K562 (cell line): Measurements from ENCODE around the gene FAM83G. TPM values are rescaled to one million over a fixed set of nuclear protein-coding genes. Genes with fewer than 3 reads are reported as not detected.

Experiments used
- ATAC-seq: fragments of 200-7000 bp; cut with Tn5 transposase; 3 replicates; pipeline ENCODE4 v1.9.1; 2020; ENCODE audit warnings: moderate library complexity
- BruUV-seq: library from RNA; stranded (reverse); fragments of 400-500 nt; replicated peaks from 2 replicates; lab custom pipeline; 2021; lab: Mats Ljungman, UMichigan
- CTCF ChIA-PET: fragments of 300-600 bp; formaldehyde crosslinking; extraction: SDS; loops from one replicate; lab custom pipeline; 2021; ENCODE audit warnings: low intra/inter-chr PET ratio; lab: Yijun Ruan, JAX
- POLR2A ChIA-PET: fragments of 300-600, 350-650 bp; sonication (Branson Sonifier 250); formaldehyde crosslinking; extraction: SDS; loops from one replicate; lab custom pipeline; 2021; ENCODE audit warnings: antibody characterized with exemption, inconsistent platforms; lab: Yijun Ruan, JAX
- DNase-seq, 4 experiments: peaks; one replicate each; pipeline versions ENCODE4 v3.0.0 to v3.0.0-alpha.2; 2011 to 2018; ENCODE audit warnings: low spot score in 3 of 4, mixed read lengths in 3 of 4; ENCODE audit errors: extremely low read depth in 1 of 4
- FAIRE-seq: peaks from 2 replicates; lab custom pipeline; 2011; peaks lifted over from hg19 to GRCh38; lab: Jason Lieb, UNC
- H2AFZ ChIP-seq: 2 replicates; pipeline ENCODE4 v1.6.0; 2011; ENCODE audit warnings: low read depth, low read length, control low read depth, inconsistent platforms
- H3K27ac ChIP-seq: fragments of 200-600 bp; 3 replicates; pipeline ENCODE4 v1.8.0; 2011; ENCODE audit warnings: low read depth, mild to moderate bottlenecking, control low read depth, inconsistent platforms, low read length, moderate library complexity, mixed read lengths; ENCODE audit errors: extremely low read depth
- H3K27me3 ChIP-seq, 2 experiments: fragments of 300-600 bp in 1 of 2; 2 replicates in 1 of 2; 3 replicates in 1 of 2; pipeline versions ENCODE4 v1.6.0 to v1.8.0; 2011; ENCODE audit warnings: inconsistent platforms in 2 of 2, low read length in 2 of 2, mild to moderate bottlenecking in 1 of 2, mixed read lengths in 1 of 2, moderate library complexity in 1 of 2; ENCODE audit not compliant: control insufficient read depth in 2 of 2, insufficient read depth in 2 of 2
- H3K36me3 ChIP-seq: fragments of 300-600 bp; 3 replicates; pipeline ENCODE4 v1.8.0; 2011; ENCODE audit warnings: mild to moderate bottlenecking, low read length, inconsistent platforms; ENCODE audit not compliant: control insufficient read depth, insufficient read depth
- H3K4me1 ChIP-seq, 2 experiments: fragments of 200-600 bp in 1 of 2; replicated peaks in 1 of 2; 2 replicates in 1 of 2; 3 replicates in 1 of 2; pipeline versions ENCODE4 v1.5.1 to v1.8.0; 2011; ENCODE audit warnings: inconsistent platforms in 2 of 2, low read length in 2 of 2, mild to moderate bottlenecking in 1 of 2, mixed read lengths in 1 of 2, moderate library complexity in 1 of 2; ENCODE audit not compliant: control insufficient read depth in 2 of 2, insufficient read depth in 2 of 2
- H3K4me2 ChIP-seq: 2 replicates; pipeline ENCODE4 v1.6.1; 2011; ENCODE audit warnings: low read length, control low read depth, inconsistent platforms, mixed read lengths; ENCODE audit not compliant: insufficient read depth
- H3K4me3 ChIP-seq: fragments of 200-600 bp; sonication (generic), shearing (Covaris generic); 2 replicates; pipeline ENCODE4 v1.5.1; 2016; ENCODE audit warnings: control low read depth, inconsistent platforms
- H3K79me2 ChIP-seq: fragments of 200-600 bp; 3 replicates; pipeline ENCODE4 v1.8.0; 2011; ENCODE audit warnings: low read length, inconsistent platforms; ENCODE audit not compliant: control insufficient read depth, insufficient read depth
- H3K9ac ChIP-seq, 2 experiments: 2 replicates each; pipeline versions ENCODE4 v1.6.0 to v1.6.1; 2011; ENCODE audit warnings: low read depth in 2 of 2, low read length in 2 of 2, control low read depth in 1 of 2, inconsistent platforms in 1 of 2, mild to moderate bottlenecking in 1 of 2, mixed read lengths in 1 of 2; ENCODE audit not compliant: insufficient read depth in 1 of 2
- H3K9me1 ChIP-seq: one replicate; pipeline ENCODE4 v1.6.0; 2011; ENCODE audit warnings: inconsistent platforms, mild to moderate bottlenecking, low read length, moderate library complexity; ENCODE audit not compliant: control insufficient read depth, insufficient read depth
- H3K9me3 ChIP-seq: replicated peaks from 2 replicates; pipeline ENCODE4 v1.5.1; 2011; ENCODE audit warnings: low read depth, low read length, inconsistent platforms; ENCODE audit not compliant: control insufficient read depth, insufficient read depth
- H4K20me1 ChIP-seq: replicated peaks from 2 replicates; pipeline ENCODE4 v1.6.1; 2011; ENCODE audit warnings: low read length, inconsistent platforms, mixed read lengths; ENCODE audit not compliant: control insufficient read depth, insufficient read depth
- BRD9 ChIP-seq: fragments of 450-650 bp; IDR thresholded peaks from 2 replicates; pipeline ENCODE4 v1.6.1; 2018; ENCODE audit warnings: low read depth; ENCODE audit not compliant: partially characterized antibody
- DMBX1 ChIP-seq: fragments of 250-450 bp; sonication (Bioruptor Pico); IDR thresholded peaks from 2 replicates; pipeline ENCODE4 v1.8.0; 2022; ENCODE audit warnings: inconsistent platforms, mild to moderate bottlenecking, moderate library complexity, borderline replicate concordance
- RBM25 ChIP-seq: fragments of 200-400 bp; formaldehyde crosslinking; IDR thresholded peaks from 2 replicates; pipeline ENCODE4 v1.6.1; 2018; ENCODE audit warnings: low read length, low read depth, moderate library complexity; ENCODE audit not compliant: severe bottlenecking
- ZNF512 ChIP-seq: IDR thresholded peaks from 2 replicates; pipeline ENCODE4 v1.6.1; 2016; ENCODE audit warnings: missing genetic modification characterization, missing compliant biosample characterization
- WGBS: fragments of 100-300 bp; shearing (Covaris generic); methylation state at CpG from one replicate; pipeline ENCODE4 v1.1.6; 2016; ENCODE audit warnings: low coverage, mixed read lengths; ENCODE audit not compliant: insufficient coverage; ENCODE audit errors: missing lambda C conversion rate; 5-methylcytosine and 5-hydroxymethylcytosine counted together
- in situ Hi-C: fragments of 300-500 bp; cut with MboI; formaldehyde crosslinking; loops from 4 replicates; pipeline ENCODE4 v1.15.0; 2018; ENCODE audit warnings: inconsistent platforms, mixed read lengths
- intact Hi-C: fragments of 100-400 bp; cut with micrococcal nuclease; formaldehyde crosslinking; loops from 2 replicates; pipeline ENCODE4 v1.14.2; 2022
- polyA plus RNA-seq, 8 experiments: library from polyadenylated mRNA; depleted of rRNA in 4 of 8; stranded (reverse) in 5 of 8; unstranded in 3 of 8; fragments of >200 nt; fragmentation: Nextera tagmentation in 2 of 8; fragmentation: Illumina TruSeq in 1 of 8; extraction: Ambion mirVana in 2 of 8; extraction: Trizol in 1 of 8; gene quantifications; 2 replicates each; pipeline versions ENCODE4 v1.2.1 to v1.2.3, GENCODE V29; 2011 to 2014; ENCODE audit warnings: inconsistent platforms in 1 of 8, missing spikeins in 1 of 8
- total RNA-seq, 7 experiments: library from RNA; depleted of rRNA in 6 of 7; stranded (reverse); fragments of >200 nt in 6 of 7; fragmentation: Illumina TruSeq in 2 of 7; extraction: Trizol in 2 of 7; gene quantifications; 2 replicates each; pipeline versions ENCODE4 v1.2.1 to v1.2.3, GENCODE V29; 2011 to 2021; ENCODE audit warnings: low replicate concordance in 1 of 7

FAM83G gene
- total and polyA plus RNA-seq, 9 of the 15 experiments (the other 6 are each of a cell fraction or from before 2014, with no cell fraction given), result 0.04 to 10.3 (median 4.5) TPM; not detected in 1

DNA sequence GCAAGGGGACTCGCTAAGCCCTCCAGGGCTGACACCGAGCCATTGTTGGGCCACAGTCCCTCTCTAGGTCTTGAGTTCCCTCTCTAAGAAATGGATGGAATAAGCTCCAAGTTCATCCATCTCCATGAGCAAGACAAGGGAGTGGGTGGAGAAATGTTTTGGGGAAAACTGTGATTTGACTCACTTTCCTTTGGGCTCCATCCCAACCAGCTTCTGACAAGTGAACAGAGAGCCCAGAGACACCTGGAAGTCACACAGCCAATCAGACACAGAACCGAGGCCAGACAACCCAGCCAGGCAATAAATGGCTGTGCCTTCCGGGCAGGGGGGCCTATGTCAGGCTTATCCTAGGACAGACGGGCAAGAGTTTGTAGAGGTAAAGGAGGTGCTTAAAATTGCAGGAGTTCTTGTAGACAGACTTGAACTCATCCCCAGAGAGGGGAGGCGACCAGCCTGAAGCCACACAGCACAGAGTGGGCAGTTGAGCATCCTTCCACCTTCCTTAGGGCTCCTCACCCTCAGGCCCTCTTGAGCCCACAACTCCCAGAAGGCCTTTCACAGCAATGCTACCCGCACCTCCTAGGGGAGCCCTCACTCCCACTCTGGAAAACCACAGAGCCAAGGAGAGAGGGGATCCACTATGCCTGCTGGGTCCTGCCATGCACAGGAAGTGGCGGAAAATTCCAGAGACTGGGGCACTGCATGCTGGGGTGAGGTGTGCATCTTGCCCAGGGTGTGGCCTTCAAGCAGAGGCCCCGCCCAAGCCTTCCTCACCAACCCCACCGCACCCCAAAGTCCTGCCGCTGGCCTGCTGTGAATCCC is 9.5 kb upstream of the FAM83G start:
- no peak overlapping the region for H3K27ac ChIP-seq
- in situ Hi-C loops (no loop called here), intact Hi-C loops (no loop called here)
- no peaks in the 10 kb centered on the region for H3K27me3 ChIP-seq
- WGBS, result 41% methylated on average over 9 of the region's 11 CpGs
- H3K9me3 ChIP-seq, result no peaks in the 10 kb centered on the region
- no peak overlapping the region for H2AFZ ChIP-seq
- no peak overlapping the region for H3K9ac ChIP-seq
- H3K4me2 ChIP-seq, result no peak overlapping the region
- ChIA-PET POLR2A (no interaction called here), CTCF (no interaction called here)
- no peaks in the 10 kb centered on the region for H4K20me1 ChIP-seq
- H3K79me2 ChIP-seq, result no peaks in the 10 kb centered on the region
- H3K36me3 ChIP-seq, result no peaks in the 10 kb centered on the region
- no TSS peak for BruUV-seq
- no peak overlapping the region for H3K4me3 ChIP-seq
- no peaks in the 10 kb centered on the region for H3K9me1 ChIP-seq
- FAIRE-seq (no peak), DNase-seq (no peak), ATAC-seq (no peak)
- H3K4me1 ChIP-seq, result peaks cover 0 to 20% of the 10 kb centered on the region in 2 experiments; a peak in 3 of 5 replicates
- TF ChIP-seq RBM25, result peak; percentile 30
- TF ChIP-seq DMBX1 (CRISPR knock-in tag), result no peak
- TF ChIP-seq BRD9, result peak; percentile 98

- Histone ChIP-seq H4K20me1 (no peaks in the 10 kb centered on the region), H3K4me3 (no peak overlapping the region), H3K27me3 (no peaks in the 10 kb centered on the region), H3K9me3 (no peaks in the 10 kb centered on the region), H3K79me2 (no peaks in the 10 kb centered on the region), H3K4me1 (peaks cover 0 to 18% of the 10 kb centered on the region in 2 experiments; a peak in 3 of 5 replicates), H2AFZ (no peak overlapping the region), H3K36me3 (no peaks in the 10 kb centered on the region), H3K9me1 (no peaks in the 10 kb centered on the region), H3K4me2 (no peak overlapping the region), H3K9ac (no peak overlapping the region), H3K27ac (no peak overlapping the region)
- no peak for FAIRE-seq
- BruUV-seq, result no TSS peak
- intact Hi-C loops (no loop called here), in situ Hi-C loops (no loop called here)
- no peak for TF ChIP-seq ZNF512 (tag)
- no peak for DNase-seq
- CTCF ChIA-PET, result no interaction called here
- POLR2A ChIA-PET, result interaction anchor here (1.4 kb wide), 1 partner anchor 11 kb away, joined by 3 read pairs; no protein-coding TSS in a partner anchor
- WGBS, result 61% methylated on average over 3 of the region's 12 CpGs
- ATAC-seq, result no peak
These were observed 8.7 kb upstream of the FAM83G start for GRCh38 chr17:19013226-19013625.
